Tibial nerve (tissue), 4 donors: ENCODE results near the gene AOPEP. TPM values are rescaled to one million over a fixed set of nuclear protein-coding genes. Genes with fewer than 3 reads are reported as not detected.

ENCODE experiments used
- DNase-seq, 2 donors: peaks; one replicate each; pipeline ENCODE4 v3.0.0-alpha.2; 2019; ENCODE audit warnings: low spot score in 2 of 2
- H3K27ac ChIP-seq, 4 donors: fragments of 200-600 bp; sonication (generic) in 3 of 4; one replicate each; pipeline ENCODE4 v1.5.1; 2017 to 2019; ENCODE audit warnings: mild to moderate bottlenecking in 1 of 4
- H3K27me3 ChIP-seq, 2 donors: fragments of 200-600 bp; sonication (generic) in 1 of 2; one replicate each; pipeline versions ENCODE4 v1.5.1 to v1.6.0; 2017 to 2019
- H3K36me3 ChIP-seq, 3 donors: fragments of 200-600 bp; sonication (generic); one replicate each; pipeline ENCODE4 v1.5.1; 2018 to 2019
- H3K4me1 ChIP-seq, 4 donors: fragments of 200-600 bp; sonication (generic) in 3 of 4; one replicate each; pipeline ENCODE4 v1.5.1; 2017 to 2019
- H3K4me3 ChIP-seq, 4 donors: fragments of 200-600 bp; sonication (generic) in 3 of 4; one replicate each; pipeline ENCODE4 v1.5.1; 2017 to 2019; ENCODE audit warnings: mild to moderate bottlenecking in 1 of 4, moderate library complexity in 1 of 4
- H3K9me3 ChIP-seq, 4 donors: fragments of 200-600 bp; sonication (generic) in 3 of 4; one replicate each; pipeline ENCODE4 v1.5.1; 2017 to 2019
- EP300 ChIP-seq, 2 donors: sonication (generic); formaldehyde crosslinking; IDR thresholded peaks; one replicate each; pipeline ENCODE4 v1.6.1; 2017; ENCODE audit warnings: antibody characterized with exemption in 2 of 2, mild to moderate bottlenecking in 1 of 2
- POLR2A ChIP-seq, 2 donors: fragments of 450-650 bp; IDR thresholded peaks; one replicate each; pipeline ENCODE4 v1.6.1; 2017; ENCODE audit warnings: antibody characterized with exemption in 2 of 2, mild to moderate bottlenecking in 2 of 2, moderate library complexity in 2 of 2
- WGBS, 2 donors: methylation state at CpG; one replicate each; pipeline ENCODE4 v1.1.5; 2018; 5-methylcytosine and 5-hydroxymethylcytosine counted together
- total RNA-seq, 4 donors: library from RNA; depleted of rRNA; stranded (reverse); fragments of >200 nt; gene quantifications; one replicate each; pipeline ENCODE4 v1.1.0, GENCODE V29; 2016
- TF ChIP-seq, protein P1 (sequence below), 5 experiments: fragments of 200-600 bp in 3 of 5; fragments of 450-650 bp in 2 of 5; sonication (generic) in 3 of 5; IDR thresholded peaks; one replicate each; pipeline ENCODE4 v1.5.1; 2016 to 2019; ENCODE audit warnings: antibody characterized with exemption in 5 of 5, mild to moderate bottlenecking in 3 of 5, moderate library complexity in 2 of 5

Gene AOPEP
- total RNA-seq, 4 donors from 2014 or later = 236 to 323 (median 265) TPM

DNA sequence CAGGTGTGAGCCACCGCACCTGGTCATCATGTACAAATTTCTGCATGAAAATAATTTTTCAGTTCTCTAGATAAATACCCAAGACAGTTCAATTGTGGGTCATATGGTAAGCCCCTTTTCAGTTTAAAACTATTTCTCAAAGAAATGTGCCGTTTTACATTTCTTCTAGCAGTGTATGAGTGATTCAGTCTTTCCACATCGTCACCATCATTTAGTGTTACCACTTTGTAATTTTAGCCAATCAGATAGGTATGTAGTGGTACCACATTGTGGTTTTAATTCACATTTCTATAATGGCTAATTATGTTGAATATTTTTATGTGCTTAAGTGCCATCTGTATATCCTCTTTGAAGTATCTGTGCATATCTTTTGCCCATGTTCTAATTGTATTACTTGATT, 163.1 kb downstream of the AOPEP start:
- Histone ChIP-seq H3K9me3 (peaks cover 0 to 13% (median 2%) of the 10 kb centered on the region in 4 donors), H3K27ac (no peak overlapping the region), H3K4me1 (peaks cover 0 to 10% (median 3%) of the 10 kb centered on the region in 4 donors), H3K36me3 (peaks cover 0 to 7% (median 0%) of the 10 kb centered on the region in 3 donors), H3K27me3 (no peaks in the 10 kb centered on the region), H3K4me3 (no peak overlapping the region)
- TF ChIP-seq POLR2A (IDR thresholded peaks at IDR 0.05) (no peak), EP300 (IDR thresholded peaks at IDR 0.05) (no peak)
- TF ChIP-seq, protein P1, sequence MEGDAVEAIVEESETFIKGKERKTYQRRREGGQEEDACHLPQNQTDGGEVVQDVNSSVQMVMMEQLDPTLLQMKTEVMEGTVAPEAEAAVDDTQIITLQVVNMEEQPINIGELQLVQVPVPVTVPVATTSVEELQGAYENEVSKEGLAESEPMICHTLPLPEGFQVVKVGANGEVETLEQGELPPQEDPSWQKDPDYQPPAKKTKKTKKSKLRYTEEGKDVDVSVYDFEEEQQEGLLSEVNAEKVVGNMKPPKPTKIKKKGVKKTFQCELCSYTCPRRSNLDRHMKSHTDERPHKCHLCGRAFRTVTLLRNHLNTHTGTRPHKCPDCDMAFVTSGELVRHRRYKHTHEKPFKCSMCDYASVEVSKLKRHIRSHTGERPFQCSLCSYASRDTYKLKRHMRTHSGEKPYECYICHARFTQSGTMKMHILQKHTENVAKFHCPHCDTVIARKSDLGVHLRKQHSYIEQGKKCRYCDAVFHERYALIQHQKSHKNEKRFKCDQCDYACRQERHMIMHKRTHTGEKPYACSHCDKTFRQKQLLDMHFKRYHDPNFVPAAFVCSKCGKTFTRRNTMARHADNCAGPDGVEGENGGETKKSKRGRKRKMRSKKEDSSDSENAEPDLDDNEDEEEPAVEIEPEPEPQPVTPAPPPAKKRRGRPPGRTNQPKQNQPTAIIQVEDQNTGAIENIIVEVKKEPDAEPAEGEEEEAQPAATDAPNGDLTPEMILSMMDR (IDR thresholded peaks at IDR 0.05) = no peak
- no peak for DNase-seq
- 96 to 99% methylated on average over 3 of the region's 3 CpGs for whole genome bisulfite sequencing, 2 donors

- DNase-seq = no peak
- H3K4me1 ChIP-seq = peaks cover 0 to 6% (median 2%) of the 10 kb centered on the region in 4 donors
- 98 to 100% methylated on average over 1 of the region's 1 CpG for WGBS, 2 donors
- no peak overlapping the region for H3K4me3 ChIP-seq
- peaks cover 0 to 7% (median 0%) of the 10 kb centered on the region in 3 donors for H3K36me3 ChIP-seq
- no peak overlapping the region for H3K27ac ChIP-seq
- no peaks in the 10 kb centered on the region for H3K27me3 ChIP-seq
- TF ChIP-seq EP300 (IDR thresholded peaks at IDR 0.05) (no peak), POLR2A (IDR thresholded peaks at IDR 0.05) (no peak)
- TF ChIP-seq, protein P1 (IDR thresholded peaks at IDR 0.05) = no peak
- H3K9me3 ChIP-seq = peaks cover 0 to 13% (median 2%) of the 10 kb centered on the region in 4 donors
Observed at GRCh38 chr9:94891183-94891582, 164.7 kb downstream of the AOPEP start.

DNA sequence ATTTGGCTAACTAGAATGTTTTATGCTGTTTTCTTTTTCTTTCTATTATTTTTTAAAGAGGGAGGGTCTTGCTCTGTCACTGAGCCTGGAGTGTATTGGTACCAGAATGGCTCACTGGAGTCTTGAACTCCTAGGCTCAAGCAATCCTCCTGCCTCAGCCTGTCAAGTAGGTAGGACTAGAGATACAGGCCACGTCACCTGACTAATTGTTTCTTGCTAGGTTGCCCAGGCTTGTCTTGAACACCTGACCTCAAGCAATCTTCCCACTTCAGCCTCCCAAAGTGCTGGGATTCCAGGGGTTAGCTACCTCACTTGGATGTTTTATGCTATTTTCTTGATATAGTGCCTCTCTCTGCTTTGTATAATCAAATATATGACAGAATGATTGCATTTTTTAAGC, 166.2 kb downstream of the AOPEP start:
- H3K36me3 ChIP-seq = peaks cover 0 to 7% (median 0%) of the 10 kb centered on the region in 3 donors
- H3K9me3 ChIP-seq = peaks cover 0 to 13% (median 2%) of the 10 kb centered on the region in 4 donors
- H3K27ac ChIP-seq = no peak overlapping the region
- no peaks in the 10 kb centered on the region for H3K27me3 ChIP-seq
- no peak overlapping the region for H3K4me3 ChIP-seq
- H3K4me1 ChIP-seq = peaks cover 0 to 6% (median 2%) of the 10 kb centered on the region in 4 donors
- WGBS, 2 donors = 100% methylated on average over 1 of the region's 1 CpG
- no peak for DNase-seq
- TF ChIP-seq EP300 (IDR thresholded peaks at IDR 0.05) (no peak), POLR2A (IDR thresholded peaks at IDR 0.05) (no peak)
- TF ChIP-seq, protein P1 (IDR thresholded peaks at IDR 0.05) = no peak

DNA sequence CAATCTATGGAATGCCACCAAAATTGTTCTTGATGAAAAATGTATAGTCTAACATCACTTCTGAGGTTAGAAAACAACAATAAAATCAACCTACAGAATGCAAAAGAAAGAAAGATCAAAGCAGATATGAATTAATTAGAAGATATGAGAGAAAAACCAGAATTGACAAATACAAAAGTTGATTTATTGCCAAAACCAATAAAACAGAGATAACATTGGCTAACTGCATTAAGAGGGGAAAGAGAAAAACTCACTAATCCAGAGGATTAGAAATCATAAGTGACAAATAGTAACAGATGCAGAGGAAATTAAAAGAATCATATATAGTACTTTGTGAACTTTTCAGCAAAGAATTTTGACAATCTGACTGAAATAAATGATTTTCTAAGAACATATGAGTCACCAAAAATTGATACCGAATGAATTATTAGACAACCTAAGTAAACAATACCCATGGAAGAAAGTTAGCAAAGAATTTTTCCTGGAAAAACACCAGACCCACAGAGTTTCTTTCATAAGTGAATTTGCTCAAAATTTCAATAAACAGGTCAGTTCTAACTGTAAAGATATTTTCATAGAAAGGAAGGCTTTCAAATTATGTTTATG, 167.7 kb downstream of the AOPEP start:
- H3K36me3 ChIP-seq = peaks cover 0 to 7% (median 0%) of the 10 kb centered on the region in 3 donors
- no peak overlapping the region for H3K4me3 ChIP-seq
- H3K27me3 ChIP-seq = no peaks in the 10 kb centered on the region
- TF ChIP-seq, protein P1 (IDR thresholded peaks at IDR 0.05) = no peak
- TF ChIP-seq POLR2A (IDR thresholded peaks at IDR 0.05) (no peak), EP300 (IDR thresholded peaks at IDR 0.05) (no peak)
- DNase-seq = no peak
- peaks cover 0 to 13% (median 2%) of the 10 kb centered on the region in 4 donors for H3K9me3 ChIP-seq
- 14 to 23% methylated on average over 1 of the region's 1 CpG for WGBS, 2 donors
- no peak overlapping the region for H3K27ac ChIP-seq
- H3K4me1 ChIP-seq = peaks cover 0 to 6% (median 2%) of the 10 kb centered on the region in 4 donors

DNA sequence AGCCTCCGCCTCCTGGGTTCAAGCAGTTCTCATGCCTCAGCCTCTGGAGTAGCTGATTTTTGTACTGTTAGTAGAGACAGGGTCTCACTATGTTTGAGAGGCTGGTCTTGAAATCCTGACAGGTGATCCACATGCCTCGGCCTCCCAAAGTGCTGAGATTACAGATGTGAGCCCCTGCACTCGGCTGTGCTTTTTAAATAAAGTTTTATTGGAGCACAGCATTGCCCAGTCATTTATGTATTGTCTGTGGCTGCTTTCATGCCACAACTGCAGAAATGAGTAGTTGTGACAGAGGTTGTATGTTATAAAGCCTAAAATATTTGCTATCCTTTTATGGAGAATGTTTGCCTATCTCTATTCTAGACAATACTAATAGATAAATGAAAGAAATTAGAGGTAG, 169.2 kb downstream of the AOPEP start:
- no peak for DNase-seq
- Histone ChIP-seq H3K27ac (no peak overlapping the region), H3K9me3 (peaks cover 0 to 9% (median 2%) of the 10 kb centered on the region in 4 donors), H3K36me3 (no peaks in the 10 kb centered on the region), H3K4me3 (no peak overlapping the region), H3K4me1 (peaks cover 0 to 20% (median 10%) of the 10 kb centered on the region in 4 donors), H3K27me3 (no peaks in the 10 kb centered on the region)
- TF ChIP-seq EP300 (IDR thresholded peaks at IDR 0.05) = no peak
- TF ChIP-seq, protein P1 (IDR thresholded peaks at IDR 0.05) = no peak
- TF ChIP-seq POLR2A (IDR thresholded peaks at IDR 0.05) = no peak
- 65 to 67% methylated on average over 3 of the region's 3 CpGs for WGBS, 2 donors
